Measurements from ENCODE around the gene ZBTB25. TPM values are rescaled to one million over a fixed set of nuclear protein-coding genes. Genes with fewer than 3 reads are reported as not detected.
A peak's percentile ranks its signal among the peaks of the same experiment; 100 is the strongest.

The ZBTB25 gene
- total and polyA plus RNA-seq, 2 donors = 5.9 to 14.5 TPM

GRCh38 chr14:64506721-64507120 lies 3.1 kb upstream of the ZBTB25 start:
- H3K4me3 ChIP-seq (ENCODE audit: low read depth, low read length) = no peak overlapping the region
- H3K4me1 ChIP-seq (ENCODE audit: insufficient read depth) = peaks cover 2% of the 10 kb centered on the region
- peak overlapping the region; percentile 3 for H3K27ac ChIP-seq (ENCODE audit: low read depth)
- DNase-seq (ENCODE audit: extremely low spot score) = no peak
- WGBS = 49% methylated on average over 3 of the region's 3 CpGs
- no peaks in the 10 kb centered on the region for H3K36me3 ChIP-seq (ENCODE audit: insufficient read depth)

- Histone ChIP-seq H3K4me1 (ENCODE audit: insufficient read depth) (peaks cover 4% of the 10 kb centered on the region), H3K4me3 (ENCODE audit: low read depth, low read length) (peak overlapping the region; percentile 82), H3K27ac (ENCODE audit: low read depth) (peak overlapping the region; percentile 100), H3K36me3 (ENCODE audit: insufficient read depth) (no peaks in the 10 kb centered on the region)
- DNase-seq (ENCODE audit: extremely low spot score) = peak; percentile 89
- under 1% methylated on average over 68 of the region's 68 CpGs for WGBS
Observed at GRCh38 chr14:64504897-64505794, 1.5 kb upstream of the ZBTB25 start.

GRCh38 chr14:64504310-64504896 lies 765 bp upstream of the ZBTB25 start, which contains the start of gene ZBTB1:
Gene ZBTB1, plus strand, starts transcription at chr14:64504770. Its CDS starts 16,735 bp downstream, at chr14:64521505.
- Histone ChIP-seq H3K4me3 (ENCODE audit: low read depth, low read length) (peak within 1 kb of the TSS; percentile 82), H3K36me3 (ENCODE audit: insufficient read depth) (no peaks in the 10 kb centered on the region), H3K27ac (ENCODE audit: low read depth) (peak within 1 kb of the TSS; percentile 100), H3K4me1 (ENCODE audit: insufficient read depth) (peaks cover 4% of the 10 kb centered on the region)
- DNase-seq (ENCODE audit: extremely low spot score) = peak; percentile 37
- under 1% methylated on average over 63 of the region's 63 CpGs for WGBS

GRCh38 chr14:64502887-64503433 lies 678 bp downstream of the ZBTB25 start:
- Histone ChIP-seq H3K4me1 (ENCODE audit: insufficient read depth) (peaks cover 4% of the 10 kb centered on the region), H3K27ac (ENCODE audit: low read depth) (peak overlapping the region; percentile 100), H3K4me3 (ENCODE audit: low read depth, low read length) (peak overlapping the region; percentile 82), H3K36me3 (ENCODE audit: insufficient read depth) (no peaks in the 10 kb centered on the region)
- WGBS = under 1% methylated on average over 29 of the region's 29 CpGs
- no peak for DNase-seq (ENCODE audit: extremely low spot score)

- peaks cover 1% of the 10 kb centered on the region for H3K4me1 ChIP-seq (ENCODE audit: insufficient read depth)
- H3K27ac ChIP-seq (ENCODE audit: low read depth) = peak overlapping the region; percentile 100
- H3K4me3 ChIP-seq (ENCODE audit: low read depth, low read length) = peak overlapping the region; percentile 82
- WGBS = 53% methylated on average over 6 of the region's 6 CpGs
- DNase-seq (ENCODE audit: extremely low spot score) = no peak
- H3K36me3 ChIP-seq (ENCODE audit: insufficient read depth) = peaks cover 2% of the 10 kb centered on the region
Observed at GRCh38 chr14:64502456-64502855, 1.2 kb downstream of the ZBTB25 start.

- 31% methylated on average over 8 of the region's 8 CpGs for WGBS
- H3K36me3 ChIP-seq (ENCODE audit: insufficient read depth) = peaks cover 2% of the 10 kb centered on the region
- no peak for DNase-seq (ENCODE audit: extremely low spot score)
- H3K4me3 ChIP-seq (ENCODE audit: low read depth, low read length) = peak overlapping the region; percentile 7
- peaks cover 1% of the 10 kb centered on the region for H3K4me1 ChIP-seq (ENCODE audit: insufficient read depth)
- peak overlapping the region; percentile 72 for H3K27ac ChIP-seq (ENCODE audit: low read depth)
Observed at GRCh38 chr14:64501411-64502171, 2.0 kb downstream of the ZBTB25 start.

- WGBS = 95% methylated on average over 1 of the region's 1 CpG
- no peak for DNase-seq (ENCODE audit: extremely low spot score)
- H3K36me3 ChIP-seq (ENCODE audit: insufficient read depth) = peaks cover 2% of the 10 kb centered on the region
- peaks cover 1% of the 10 kb centered on the region for H3K4me1 ChIP-seq (ENCODE audit: insufficient read depth)
- no peak overlapping the region for H3K4me3 ChIP-seq (ENCODE audit: low read depth, low read length)
- no peak overlapping the region for H3K27ac ChIP-seq (ENCODE audit: low read depth)
Observed at GRCh38 chr14:64500088-64500487, 3.5 kb downstream of the ZBTB25 start.

GRCh38 chr14:64496764-64497163 lies 6.9 kb downstream of the ZBTB25 start:
- no peak for DNase-seq (ENCODE audit: extremely low spot score)
- peaks cover 1% of the 10 kb centered on the region for H3K4me1 ChIP-seq (ENCODE audit: insufficient read depth)
- no peak overlapping the region for H3K27ac ChIP-seq (ENCODE audit: low read depth)
- H3K4me3 ChIP-seq (ENCODE audit: low read depth, low read length) = no peak overlapping the region
- peaks cover 4% of the 10 kb centered on the region for H3K36me3 ChIP-seq (ENCODE audit: insufficient read depth)

GRCh38 chr14:64495252-64495651 lies 8.4 kb downstream of the ZBTB25 start:
- no peak for DNase-seq (ENCODE audit: extremely low spot score)
- Histone ChIP-seq H3K4me3 (ENCODE audit: low read depth, low read length) (no peak overlapping the region), H3K36me3 (ENCODE audit: insufficient read depth) (peaks cover 6% of the 10 kb centered on the region), H3K4me1 (ENCODE audit: insufficient read depth) (no peaks in the 10 kb centered on the region), H3K27ac (ENCODE audit: low read depth) (no peak overlapping the region)

- 89% methylated on average over 3 of the region's 3 CpGs for WGBS
- no peak for DNase-seq (ENCODE audit: extremely low spot score)
Observed at GRCh38 chr14:64493455-64493854, 10.2 kb downstream of the ZBTB25 start.

GRCh38 chr14:64491637-64492036 lies 12.0 kb downstream of the ZBTB25 start:
- Histone ChIP-seq H3K4me3 (ENCODE audit: low read depth, low read length) (no peak overlapping the region), H3K4me1 (ENCODE audit: insufficient read depth) (no peaks in the 10 kb centered on the region), H3K36me3 (ENCODE audit: insufficient read depth) (peaks cover 4% of the 10 kb centered on the region), H3K27ac (ENCODE audit: low read depth) (no peak overlapping the region)
- 80% methylated on average over 2 of the region's 2 CpGs for WGBS
- no peak for DNase-seq (ENCODE audit: extremely low spot score)

More at GRCh38 chr14:64493455-64493854, 10.2 kb downstream of the ZBTB25 start:
- Histone ChIP-seq H3K4me1 (ENCODE audit: insufficient read depth) (no peaks in the 10 kb centered on the region), H3K4me3 (ENCODE audit: low read depth, low read length) (no peak overlapping the region), H3K27ac (ENCODE audit: low read depth) (no peak overlapping the region), H3K36me3 (ENCODE audit: insufficient read depth) (peaks cover 6% of the 10 kb centered on the region)

- 96% methylated on average over 5 of the region's 5 CpGs for WGBS
- Histone ChIP-seq H3K27ac (ENCODE audit: low read depth) (no peak overlapping the region), H3K4me1 (ENCODE audit: insufficient read depth) (no peaks in the 10 kb centered on the region), H3K36me3 (ENCODE audit: insufficient read depth) (peaks cover 2% of the 10 kb centered on the region), H3K4me3 (ENCODE audit: low read depth, low read length) (no peak overlapping the region)
- DNase-seq (ENCODE audit: extremely low spot score) = no peak
Observed at GRCh38 chr14:64488590-64489099, 15.0 kb downstream of the ZBTB25 start.

- no peak for DNase-seq (ENCODE audit: extremely low spot score)
- Histone ChIP-seq H3K4me3 (ENCODE audit: low read depth, low read length) (no peak overlapping the region), H3K27ac (ENCODE audit: low read depth) (no peak overlapping the region), H3K36me3 (ENCODE audit: insufficient read depth) (no peaks in the 10 kb centered on the region), H3K4me1 (ENCODE audit: insufficient read depth) (no peaks in the 10 kb centered on the region)
Observed at GRCh38 chr14:64478634-64479250, 24.9 kb downstream of the ZBTB25 start.

Data from urinary bladder (tissue), 4 donors.